Stimulated activated memory B cell treated with anti-CD40 and anti-IgM and Interleukin-4, amounts not matched to agents 10 μg/mL and 1 μg/mL and 100 μg/mL, for 72 hours (primary cell): ENCODE results near the gene CTIF.

Experiments used
- ATAC-seq: fragments of 150-1000 bp; cut with Tn5 transposase; 2 replicates; pipeline ENCODE4 v1.10.0; 2021
- H3K27ac Mint-ChIP-seq: one replicate; pipeline ENCODE4 v1.8.0; 2022; ENCODE audit warnings: mild to moderate bottlenecking, mixed read lengths
- H3K27me3 Mint-ChIP-seq: one replicate; pipeline ENCODE4 v1.8.0; 2022; ENCODE audit warnings: mixed read lengths
- H3K36me3 Mint-ChIP-seq: one replicate; pipeline ENCODE4 v1.8.0; 2022; ENCODE audit warnings: mixed read lengths
- H3K4me1 Mint-ChIP-seq: one replicate; pipeline ENCODE4 v1.8.0; 2022; ENCODE audit warnings: mixed read lengths
- H3K4me3 Mint-ChIP-seq: one replicate; pipeline ENCODE4 v1.8.0; 2022; ENCODE audit warnings: mild to moderate bottlenecking, moderate library complexity, mixed read lengths
- H3K9me3 Mint-ChIP-seq: one replicate; pipeline ENCODE4 v1.8.0; 2022; ENCODE audit warnings: mixed read lengths

Gene CTIF

GRCh38 chr18:48554610-48555400, 16.0 kb downstream of the CTIF start:
- Mint-ChIP-seq H3K4me3 (no peak overlapping the region), H3K36me3 (peaks cover 8% of the 10 kb centered on the region), H3K27me3 (no peaks in the 10 kb centered on the region), H3K27ac (no peak overlapping the region), H3K4me1 (peaks cover under 1% of the 10 kb centered on the region), H3K9me3 (no peaks in the 10 kb centered on the region)
- no peak for ATAC-seq

- no peak overlapping the region for H3K27ac Mint-ChIP-seq
- no peaks in the 10 kb centered on the region for H3K27me3 Mint-ChIP-seq
- no peaks in the 10 kb centered on the region for H3K9me3 Mint-ChIP-seq
- no peak overlapping the region for H3K4me3 Mint-ChIP-seq
- no peaks in the 10 kb centered on the region for H3K4me1 Mint-ChIP-seq
- no peak for ATAC-seq
- peaks cover 8% of the 10 kb centered on the region for H3K36me3 Mint-ChIP-seq
Observed at GRCh38 chr18:48555465-48555995, 16.7 kb downstream of the CTIF start.

GRCh38 chr18:48557640-48558174, 18.9 kb downstream of the CTIF start:
- no peaks in the 10 kb centered on the region for H3K4me1 Mint-ChIP-seq
- H3K36me3 Mint-ChIP-seq = peaks cover 8% of the 10 kb centered on the region
- no peaks in the 10 kb centered on the region for H3K9me3 Mint-ChIP-seq
- H3K4me3 Mint-ChIP-seq = no peak overlapping the region
- no peaks in the 10 kb centered on the region for H3K27me3 Mint-ChIP-seq
- no peak for ATAC-seq
- H3K27ac Mint-ChIP-seq = no peak overlapping the region

GRCh38 chr18:48558248-48558647, 19.4 kb downstream of the CTIF start:
- no peak for ATAC-seq
- Mint-ChIP-seq H3K4me3 (no peak overlapping the region), H3K27ac (no peak overlapping the region), H3K4me1 (peaks cover under 1% of the 10 kb centered on the region), H3K27me3 (no peaks in the 10 kb centered on the region), H3K9me3 (no peaks in the 10 kb centered on the region), H3K36me3 (peaks cover 8% of the 10 kb centered on the region)

GRCh38 chr18:48560491-48560890, 21.7 kb downstream of the CTIF start:
- Mint-ChIP-seq H3K27me3 (no peaks in the 10 kb centered on the region), H3K27ac (no peak overlapping the region), H3K9me3 (no peaks in the 10 kb centered on the region), H3K4me1 (peaks cover 12% of the 10 kb centered on the region), H3K36me3 (peaks cover 8% of the 10 kb centered on the region), H3K4me3 (no peak overlapping the region)
- no peak for ATAC-seq

- no peaks in the 10 kb centered on the region for H3K27me3 Mint-ChIP-seq
- no peak overlapping the region for H3K4me3 Mint-ChIP-seq
- H3K4me1 Mint-ChIP-seq = peaks cover 12% of the 10 kb centered on the region
- no peak overlapping the region for H3K27ac Mint-ChIP-seq
- H3K36me3 Mint-ChIP-seq = no peaks in the 10 kb centered on the region
- H3K9me3 Mint-ChIP-seq = no peaks in the 10 kb centered on the region
- ATAC-seq = no peak
Observed at GRCh38 chr18:48562075-48562474, 23.2 kb downstream of the CTIF start.

- H3K27ac Mint-ChIP-seq = no peak overlapping the region
Observed at GRCh38 chr18:48563027-48563426, 24.2 kb downstream of the CTIF start.

GRCh38 chr18:48564139-48564538, 25.3 kb downstream of the CTIF start:
- ATAC-seq = no peak
- Mint-ChIP-seq H3K36me3 (peaks cover 11% of the 10 kb centered on the region), H3K4me1 (peaks cover 12% of the 10 kb centered on the region), H3K4me3 (no peak overlapping the region), H3K27ac (no peak overlapping the region), H3K27me3 (no peaks in the 10 kb centered on the region), H3K9me3 (no peaks in the 10 kb centered on the region)

More at GRCh38 chr18:48563027-48563426, 24.2 kb downstream of the CTIF start:
- Mint-ChIP-seq H3K36me3 (peaks cover 8% of the 10 kb centered on the region), H3K9me3 (no peaks in the 10 kb centered on the region), H3K27me3 (no peaks in the 10 kb centered on the region), H3K4me1 (peaks cover 12% of the 10 kb centered on the region), H3K4me3 (no peak overlapping the region)
- no peak for ATAC-seq

GRCh38 chr18:48565105-48565504, 26.3 kb downstream of the CTIF start:
- no peak overlapping the region for H3K4me3 Mint-ChIP-seq
- no peaks in the 10 kb centered on the region for H3K27me3 Mint-ChIP-seq
- no peak for ATAC-seq
- H3K27ac Mint-ChIP-seq = no peak overlapping the region
- H3K36me3 Mint-ChIP-seq = peaks cover 11% of the 10 kb centered on the region
- no peaks in the 10 kb centered on the region for H3K9me3 Mint-ChIP-seq
- peaks cover 12% of the 10 kb centered on the region for H3K4me1 Mint-ChIP-seq

GRCh38 chr18:48566589-48566988, 27.8 kb downstream of the CTIF start:
- Mint-ChIP-seq H3K4me1 (peaks cover 17% of the 10 kb centered on the region), H3K4me3 (no peak overlapping the region), H3K27me3 (no peaks in the 10 kb centered on the region), H3K36me3 (peaks cover 11% of the 10 kb centered on the region), H3K9me3 (no peaks in the 10 kb centered on the region), H3K27ac (no peak overlapping the region)
- no peak for ATAC-seq

- ATAC-seq = no peak
- H3K4me3 Mint-ChIP-seq = no peak overlapping the region
- H3K36me3 Mint-ChIP-seq = peaks cover 11% of the 10 kb centered on the region
- peaks cover 17% of the 10 kb centered on the region for H3K4me1 Mint-ChIP-seq
- no peaks in the 10 kb centered on the region for H3K9me3 Mint-ChIP-seq
- no peak overlapping the region for H3K27ac Mint-ChIP-seq
- H3K27me3 Mint-ChIP-seq = no peaks in the 10 kb centered on the region
Observed at GRCh38 chr18:48567388-48567787, 28.6 kb downstream of the CTIF start.

- H3K27me3 Mint-ChIP-seq = no peaks in the 10 kb centered on the region
- no peaks in the 10 kb centered on the region for H3K9me3 Mint-ChIP-seq
- no peak for ATAC-seq
- peaks cover 5% of the 10 kb centered on the region for H3K4me1 Mint-ChIP-seq
- H3K36me3 Mint-ChIP-seq = peaks cover 11% of the 10 kb centered on the region
- no peak overlapping the region for H3K4me3 Mint-ChIP-seq
- H3K27ac Mint-ChIP-seq = no peak overlapping the region
Observed at GRCh38 chr18:48569139-48569914, 30.5 kb downstream of the CTIF start.

- ATAC-seq = no peak
- H3K4me1 Mint-ChIP-seq = peaks cover 5% of the 10 kb centered on the region
- H3K36me3 Mint-ChIP-seq = peaks cover 11% of the 10 kb centered on the region
- H3K27ac Mint-ChIP-seq = no peak overlapping the region
- H3K27me3 Mint-ChIP-seq = no peaks in the 10 kb centered on the region
- H3K9me3 Mint-ChIP-seq = no peaks in the 10 kb centered on the region
- no peak overlapping the region for H3K4me3 Mint-ChIP-seq
Observed at GRCh38 chr18:48569915-48570264, 31.1 kb downstream of the CTIF start.

- Mint-ChIP-seq H3K36me3 (peaks cover 11% of the 10 kb centered on the region), H3K27me3 (no peaks in the 10 kb centered on the region), H3K9me3 (no peaks in the 10 kb centered on the region), H3K27ac (no peak overlapping the region), H3K4me1 (peaks cover 5% of the 10 kb centered on the region), H3K4me3 (no peak overlapping the region)
- no peak for ATAC-seq
Observed at GRCh38 chr18:48570313-48570712, 31.5 kb downstream of the CTIF start.

GRCh38 chr18:48571639-48572384, 33.0 kb downstream of the CTIF start:
- peaks cover 14% of the 10 kb centered on the region for H3K36me3 Mint-ChIP-seq
- no peaks in the 10 kb centered on the region for H3K9me3 Mint-ChIP-seq
- H3K27me3 Mint-ChIP-seq = no peaks in the 10 kb centered on the region
- no peak overlapping the region for H3K4me3 Mint-ChIP-seq
- peaks cover 5% of the 10 kb centered on the region for H3K4me1 Mint-ChIP-seq
- ATAC-seq = no peak
- H3K27ac Mint-ChIP-seq = no peak overlapping the region
